K562 (cell line): ENCODE data around the gene MACROH2A2. TPM values are rescaled to one million over a fixed set of nuclear protein-coding genes. Genes with fewer than 3 reads are reported as not detected.
A peak's percentile ranks its signal among the peaks of the same experiment; 100 is the strongest.

Experiments used
- ATAC-seq: fragments of 200-7000 bp; cut with Tn5 transposase; 3 replicates; pipeline ENCODE4 v1.9.1; 2020; ENCODE audit warnings: moderate library complexity
- BruUV-seq: library from RNA; stranded (reverse); fragments of 400-500 nt; replicated peaks from 2 replicates; lab custom pipeline; 2021; lab: Mats Ljungman, UMichigan
- CTCF ChIA-PET: fragments of 300-600 bp; formaldehyde crosslinking; extraction: SDS; loops from one replicate; lab custom pipeline; 2021; ENCODE audit warnings: low intra/inter-chr PET ratio; lab: Yijun Ruan, JAX
- POLR2A ChIA-PET: fragments of 300-600, 350-650 bp; sonication (Branson Sonifier 250); formaldehyde crosslinking; extraction: SDS; loops from one replicate; lab custom pipeline; 2021; ENCODE audit warnings: antibody characterized with exemption, inconsistent platforms; lab: Yijun Ruan, JAX
- DNase-seq, 4 experiments: peaks; one replicate each; pipeline versions ENCODE4 v3.0.0 to v3.0.0-alpha.2; 2011 to 2018; ENCODE audit warnings: low spot score in 3 of 4, mixed read lengths in 3 of 4; ENCODE audit errors: extremely low read depth in 1 of 4
- FAIRE-seq: peaks from 2 replicates; lab custom pipeline; 2011; peaks lifted over from hg19 to GRCh38; lab: Jason Lieb, UNC
- H2AFZ ChIP-seq: 2 replicates; pipeline ENCODE4 v1.6.0; 2011; ENCODE audit warnings: low read depth, low read length, control low read depth, inconsistent platforms
- H3K27ac ChIP-seq: fragments of 200-600 bp; 3 replicates; pipeline ENCODE4 v1.8.0; 2011; ENCODE audit warnings: low read depth, mild to moderate bottlenecking, control low read depth, inconsistent platforms, low read length, moderate library complexity, mixed read lengths; ENCODE audit errors: extremely low read depth
- H3K27me3 ChIP-seq, 2 experiments: fragments of 300-600 bp in 1 of 2; 2 replicates in 1 of 2; 3 replicates in 1 of 2; pipeline versions ENCODE4 v1.6.0 to v1.8.0; 2011; ENCODE audit warnings: inconsistent platforms in 2 of 2, low read length in 2 of 2, mild to moderate bottlenecking in 1 of 2, mixed read lengths in 1 of 2, moderate library complexity in 1 of 2; ENCODE audit not compliant: control insufficient read depth in 2 of 2, insufficient read depth in 2 of 2
- H3K36me3 ChIP-seq: fragments of 300-600 bp; 3 replicates; pipeline ENCODE4 v1.8.0; 2011; ENCODE audit warnings: mild to moderate bottlenecking, low read length, inconsistent platforms; ENCODE audit not compliant: control insufficient read depth, insufficient read depth
- H3K4me1 ChIP-seq, 2 experiments: fragments of 200-600 bp in 1 of 2; replicated peaks in 1 of 2; 2 replicates in 1 of 2; 3 replicates in 1 of 2; pipeline versions ENCODE4 v1.5.1 to v1.8.0; 2011; ENCODE audit warnings: inconsistent platforms in 2 of 2, low read length in 2 of 2, mild to moderate bottlenecking in 1 of 2, mixed read lengths in 1 of 2, moderate library complexity in 1 of 2; ENCODE audit not compliant: control insufficient read depth in 2 of 2, insufficient read depth in 2 of 2
- H3K4me2 ChIP-seq: 2 replicates; pipeline ENCODE4 v1.6.1; 2011; ENCODE audit warnings: low read length, control low read depth, inconsistent platforms, mixed read lengths; ENCODE audit not compliant: insufficient read depth
- H3K4me3 ChIP-seq: fragments of 200-600 bp; sonication (generic), shearing (Covaris generic); 2 replicates; pipeline ENCODE4 v1.5.1; 2016; ENCODE audit warnings: control low read depth, inconsistent platforms
- H3K79me2 ChIP-seq: fragments of 200-600 bp; 3 replicates; pipeline ENCODE4 v1.8.0; 2011; ENCODE audit warnings: low read length, inconsistent platforms; ENCODE audit not compliant: control insufficient read depth, insufficient read depth
- H3K9ac ChIP-seq, 2 experiments: 2 replicates each; pipeline versions ENCODE4 v1.6.0 to v1.6.1; 2011; ENCODE audit warnings: low read depth in 2 of 2, low read length in 2 of 2, control low read depth in 1 of 2, inconsistent platforms in 1 of 2, mild to moderate bottlenecking in 1 of 2, mixed read lengths in 1 of 2; ENCODE audit not compliant: insufficient read depth in 1 of 2
- H3K9me1 ChIP-seq: one replicate; pipeline ENCODE4 v1.6.0; 2011; ENCODE audit warnings: inconsistent platforms, mild to moderate bottlenecking, low read length, moderate library complexity; ENCODE audit not compliant: control insufficient read depth, insufficient read depth
- H3K9me3 ChIP-seq: replicated peaks from 2 replicates; pipeline ENCODE4 v1.5.1; 2011; ENCODE audit warnings: low read depth, low read length, inconsistent platforms; ENCODE audit not compliant: control insufficient read depth, insufficient read depth
- H4K20me1 ChIP-seq: replicated peaks from 2 replicates; pipeline ENCODE4 v1.6.1; 2011; ENCODE audit warnings: low read length, inconsistent platforms, mixed read lengths; ENCODE audit not compliant: control insufficient read depth, insufficient read depth
- CTCF ChIP-seq, 3 experiments: IDR thresholded peaks in 2 of 3; conservative IDR thresholded peaks in 1 of 3; 2 replicates each; pipeline ENCODE4 v1.5.1; 2011 to 2012; ENCODE audit warnings: low read length in 3 of 3, mild to moderate bottlenecking in 3 of 3, control low read depth in 2 of 3, improper control_type of control experiment in 1 of 3, inconsistent platforms in 1 of 3, low read depth in 1 of 3, mixed read lengths in 1 of 3, moderate library complexity in 1 of 3; ENCODE audit not compliant: insufficient read depth in 2 of 3
- EHMT2 ChIP-seq: fragments of 450-650 bp; IDR thresholded peaks from 2 replicates; pipeline ENCODE4 v1.6.1; 2018; ENCODE audit warnings: antibody characterized with exemption
- RBBP5 ChIP-seq: fragments of 200-600 bp; sonication (generic); IDR thresholded peaks from 2 replicates; pipeline ENCODE4 v1.6.1; 2012; ENCODE audit warnings: borderline replicate concordance, mild to moderate bottlenecking, low read length, control low read depth, inconsistent platforms; ENCODE audit not compliant: insufficient read depth, poor library complexity, severe bottlenecking
- RBFOX2 ChIP-seq: fragments of 200-400 bp; formaldehyde crosslinking; IDR thresholded peaks from 2 replicates; pipeline ENCODE4 v1.6.1; 2017; ENCODE audit warnings: low read depth, mild to moderate bottlenecking, low read length, moderate library complexity
- SIRT6 ChIP-seq: IDR thresholded peaks from one replicate; pipeline ENCODE4 v1.6.1; 2012; ENCODE audit warnings: low read depth, mild to moderate bottlenecking, control low read depth, inconsistent platforms, low read length, moderate library complexity
- SUPT5H ChIP-seq: fragments of 450-650 bp; IDR thresholded peaks from 2 replicates; pipeline ENCODE4 v1.6.1; 2016
- TAF15 ChIP-seq: fragments of 200-400 bp; formaldehyde crosslinking; IDR thresholded peaks from 2 replicates; pipeline ENCODE4 v1.6.1; 2017; ENCODE audit warnings: mild to moderate bottlenecking, low read depth, low read length, moderate library complexity
- TRIM24 ChIP-seq, 2 experiments: fragments of 450-650 bp; IDR thresholded peaks; 2 replicates each; pipeline ENCODE4 v1.6.1; 2016
- YBX1 ChIP-seq: fragments of 450-650 bp; IDR thresholded peaks from 2 replicates; pipeline ENCODE4 v1.7.1; 2016; ENCODE audit warnings: mild to moderate bottlenecking
- ZNF280A ChIP-seq: fragments of 450-650 bp; IDR thresholded peaks from 2 replicates; pipeline ENCODE4 v1.6.1; 2018; ENCODE audit warnings: mild to moderate bottlenecking, low read depth; ENCODE audit not compliant: partially characterized antibody
- ZNF280B ChIP-seq: fragments of 250-450 bp; sonication (Bioruptor Pico); IDR thresholded peaks from 2 replicates; pipeline ENCODE4 v1.5.1; 2021; ENCODE audit warnings: mild to moderate bottlenecking
- ZNF395 ChIP-seq: fragments of 200-800 bp; sonication (Bioruptor generic); IDR thresholded peaks from 2 replicates; pipeline ENCODE4 v1.6.1; 2017; ENCODE audit warnings: missing genetic modification characterization, missing compliant biosample characterization
- ZNF644 ChIP-seq: fragments of 200-800 bp; sonication (Bioruptor generic); IDR thresholded peaks from 2 replicates; pipeline ENCODE4 v1.6.1; 2016; ENCODE audit warnings: low read depth, missing genetic modification characterization, missing compliant biosample characterization
- ZNF668 ChIP-seq: fragments of 250-450 bp; sonication (Bioruptor Pico); IDR thresholded peaks from 2 replicates; pipeline ENCODE4 v1.8.0; 2022; ENCODE audit warnings: mild to moderate bottlenecking, inconsistent platforms
- ZNF717 ChIP-seq: fragments of 250-450 bp; sonication (Bioruptor Pico); IDR thresholded peaks from 2 replicates; pipeline ENCODE4 v1.5.0; 2021
- WGBS: fragments of 100-300 bp; shearing (Covaris generic); methylation state at CpG from one replicate; pipeline ENCODE4 v1.1.6; 2016; ENCODE audit warnings: low coverage, mixed read lengths; ENCODE audit not compliant: insufficient coverage; ENCODE audit errors: missing lambda C conversion rate; 5-methylcytosine and 5-hydroxymethylcytosine counted together
- in situ Hi-C: fragments of 300-500 bp; cut with MboI; formaldehyde crosslinking; loops from 4 replicates; pipeline ENCODE4 v1.15.0; 2018; ENCODE audit warnings: inconsistent platforms, mixed read lengths
- intact Hi-C: fragments of 100-400 bp; cut with micrococcal nuclease; formaldehyde crosslinking; loops from 2 replicates; pipeline ENCODE4 v1.14.2; 2022
- polyA plus RNA-seq, 8 experiments: library from polyadenylated mRNA; depleted of rRNA in 4 of 8; stranded (reverse) in 5 of 8; unstranded in 3 of 8; fragments of >200 nt; fragmentation: Nextera tagmentation in 2 of 8; fragmentation: Illumina TruSeq in 1 of 8; extraction: Ambion mirVana in 2 of 8; extraction: Trizol in 1 of 8; gene quantifications; 2 replicates each; pipeline versions ENCODE4 v1.2.1 to v1.2.3, GENCODE V29; 2011 to 2014; ENCODE audit warnings: inconsistent platforms in 1 of 8, missing spikeins in 1 of 8
- total RNA-seq, 7 experiments: library from RNA; depleted of rRNA in 6 of 7; stranded (reverse); fragments of >200 nt in 6 of 7; fragmentation: Illumina TruSeq in 2 of 7; extraction: Trizol in 2 of 7; gene quantifications; 2 replicates each; pipeline versions ENCODE4 v1.2.1 to v1.2.3, GENCODE V29; 2011 to 2021; ENCODE audit warnings: low replicate concordance in 1 of 7

The MACROH2A2 gene
- total and polyA plus RNA-seq, 9 of the 15 experiments (the other 6 are each of a cell fraction or from before 2014, with no cell fraction given): 0.07 TPM; not detected in 8

GRCh38 chr10:70146489-70147258 is 94.0 kb downstream of the MACROH2A2 start, which contains the start of gene TYSND1:
Gene TYSND1 (minus strand): TSS chr10:70146700. CDS start chr10:70146586, 114 bp downstream.
- ATAC-seq (0 out of 3 replicates have a peak, but pooled peaks have one; percentile 27), DNase-seq (peak in 2 of 4 experiments; percentile 46 to 58), FAIRE-seq (no peak)
- H3K4me3 ChIP-seq: no peak within 1 kb of the TSS
- H4K20me1 ChIP-seq: 0 out of 2 replicates have a peak, but pooled peaks cover 11% of the 10 kb centered on the region
- 98% methylated on average over 36 of the region's 39 CpGs for WGBS
- H3K27me3 ChIP-seq: no peaks in the 10 kb centered on the region
- H3K9me1 ChIP-seq: peaks cover 3% of the 10 kb centered on the region
- no peak within 1 kb of the TSS for H3K4me2 ChIP-seq
- no peak within 1 kb of the TSS for H2AFZ ChIP-seq
- no peaks in the 10 kb centered on the region; the same call in 2 of the 3 replicates for H3K79me2 ChIP-seq
- BruUV-seq: no TSS peak
- POLR2A ChIA-PET: interaction anchor here (0.6 kb wide), 1 partner anchor 1026 kb away, joined by 3 read pairs; no protein-coding TSS in a partner anchor
- intact Hi-C loops: no loop called here
- H3K9me3 ChIP-seq: peaks cover 6% of the 10 kb centered on the region
- peaks cover 66% of the 10 kb centered on the region for H3K36me3 ChIP-seq
- CTCF ChIA-PET: no interaction called here
- H3K4me1 ChIP-seq: peaks cover 0 to 7% of the 10 kb centered on the region in 2 experiments; a peak in 2 of 5 replicates
- no peak within 1 kb of the TSS for H3K27ac ChIP-seq
- no peak within 1 kb of the TSS for H3K9ac ChIP-seq
- in situ Hi-C loops: no loop called here
- no peak for TF ChIP-seq ZNF280B (CRISPR knock-in tag)
- TF ChIP-seq SIRT6: no peak
- TF ChIP-seq SUPT5H: 0 out of 2 replicates have a peak, but pooled peaks have one; percentile 38
- no peak for TF ChIP-seq TAF15
- no peak for TF ChIP-seq RBFOX2
- no peak for TF ChIP-seq ZNF395
- TF ChIP-seq RBBP5: no peak
- no peak for TF ChIP-seq ZNF717 (CRISPR knock-in tag)
- no peak for TF ChIP-seq ZNF668 (CRISPR knock-in tag)
- no peak for TF ChIP-seq ZNF280A
- peak; percentile 10 to 38 (median 36); a peak in 3 of 6 replicates for TF ChIP-seq CTCF (IDR thresholded peaks at IDR 0.05 in 2 of 3, conservative IDR thresholded peaks at IDR 0.05 in 1 of 3; ENCODE audit: insufficient read depth in 2 of 3, low read depth in 1 of 3, low read length in 3 of 3)
- TF ChIP-seq ZNF644 (tag): no peak
- TF ChIP-seq TRIM24 (IDR thresholded peaks at IDR 0.05): no peak
- TF ChIP-seq YBX1: no peak
- TF ChIP-seq EHMT2: no peak
